ENCODE measurements around the gene COMP.
"Not testable (repeated sequence)": the region's sequence is repeated elsewhere in the genome, so short reads cannot be mapped to it uniquely, and the experiment has no call there.

The COMP gene

DNA sequence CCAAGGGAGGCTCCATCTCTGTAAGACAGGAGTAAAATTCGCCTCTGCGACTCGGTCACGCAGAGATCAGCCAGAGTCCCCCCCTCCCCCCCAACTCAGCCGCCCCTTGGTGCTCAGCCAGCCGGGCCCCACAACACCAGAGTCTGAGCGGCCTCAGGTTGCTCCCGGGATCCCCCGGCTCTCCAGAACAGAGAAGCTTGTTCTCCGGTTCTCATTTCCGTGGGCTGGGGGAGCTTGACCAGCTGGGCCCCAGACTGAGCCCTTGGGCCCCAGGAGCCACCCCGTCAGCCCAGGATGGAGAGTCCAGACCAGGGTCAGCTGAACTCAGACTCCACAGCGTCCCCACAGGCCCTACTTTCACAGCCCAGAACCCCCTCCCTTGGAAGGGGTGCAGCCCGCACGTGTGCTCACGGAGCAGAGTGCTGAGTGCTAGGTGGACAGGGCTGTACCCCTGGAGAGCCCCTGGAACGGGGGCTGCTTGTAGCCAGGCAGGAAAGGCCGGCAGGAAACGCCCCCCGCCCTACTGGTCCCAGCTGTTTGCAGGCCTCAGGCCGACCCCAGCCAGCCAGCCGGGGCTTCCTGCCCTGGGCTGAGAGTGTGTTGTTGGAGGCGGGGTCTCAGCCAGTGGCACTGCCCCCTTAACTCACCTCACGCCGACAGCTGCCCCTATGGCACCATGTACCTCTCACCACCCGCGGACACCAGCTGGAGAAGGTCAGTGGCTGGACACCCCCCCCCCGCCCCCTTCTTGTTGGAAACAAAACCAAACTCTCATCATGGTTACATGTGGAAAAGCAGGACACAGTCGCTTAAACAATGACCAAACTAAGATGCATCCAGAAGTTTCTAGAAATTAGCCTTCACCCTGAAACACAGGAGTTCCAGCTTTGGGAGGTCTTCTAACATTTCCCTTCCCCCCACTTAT is 44.4 kb downstream of the COMP start:
- no peak for DNase-seq (ENCODE audit: low read depth, low spot score)

DNA sequence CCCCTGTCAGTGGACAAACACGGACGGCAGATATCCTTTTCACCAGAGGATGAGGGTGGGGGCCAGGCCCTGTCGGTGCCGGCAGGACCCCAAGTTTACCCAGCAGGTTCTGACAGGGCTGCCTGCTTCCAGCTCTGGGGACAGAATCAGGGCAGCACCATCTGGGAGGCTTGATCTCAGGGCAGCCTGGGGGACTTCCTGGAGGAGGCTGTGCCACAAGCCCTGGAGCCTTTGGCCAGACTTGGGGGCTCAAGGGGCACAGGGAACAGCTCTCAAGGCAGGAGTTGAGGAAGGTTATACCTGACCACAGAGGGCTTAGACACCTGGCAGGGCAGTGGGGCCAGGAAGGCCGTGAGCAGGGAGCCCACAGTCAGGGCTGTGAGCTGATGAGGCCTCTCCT is 45.2 kb downstream of the COMP start:
- DNase-seq (ENCODE audit: low read depth, low spot score): no peak

DNA sequence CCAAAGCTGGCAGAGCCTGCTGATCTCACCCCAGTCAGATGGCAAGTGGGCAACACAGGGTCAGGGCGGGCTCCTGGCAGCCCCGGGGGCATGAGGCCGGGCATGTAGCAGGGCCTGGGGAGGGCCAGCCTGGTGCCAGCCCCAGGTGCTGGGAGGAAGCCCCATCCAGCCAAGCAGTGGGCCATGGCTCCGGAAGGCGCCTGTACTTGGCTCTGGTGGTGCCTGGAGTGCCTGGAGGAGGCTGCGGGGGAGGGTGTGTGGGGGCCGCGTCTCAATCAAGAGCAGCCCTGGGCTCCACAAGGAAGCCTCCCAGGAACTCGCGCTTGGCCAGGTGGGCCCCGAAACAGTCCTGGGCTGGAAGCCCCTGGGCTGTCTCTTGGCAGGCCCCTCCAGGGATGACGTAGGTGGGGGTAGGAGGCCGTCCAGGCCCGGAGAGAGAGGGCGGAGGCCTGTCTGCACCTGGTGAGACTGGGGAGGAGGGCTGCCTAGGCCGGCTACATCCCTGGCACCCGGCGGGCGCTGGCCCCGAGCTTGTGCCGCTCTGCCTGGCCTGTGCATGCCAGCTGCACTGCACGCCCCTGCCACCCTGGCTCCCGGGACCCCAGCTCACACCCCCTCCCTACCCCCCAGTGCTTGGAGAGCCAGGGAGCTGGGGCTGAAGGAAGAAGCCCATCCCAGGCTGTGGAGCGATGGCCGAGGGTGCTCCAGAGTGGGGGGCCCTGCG is 45.9 kb downstream of the COMP start:
- no peak for DNase-seq (ENCODE audit: low read depth, low spot score)

DNA sequence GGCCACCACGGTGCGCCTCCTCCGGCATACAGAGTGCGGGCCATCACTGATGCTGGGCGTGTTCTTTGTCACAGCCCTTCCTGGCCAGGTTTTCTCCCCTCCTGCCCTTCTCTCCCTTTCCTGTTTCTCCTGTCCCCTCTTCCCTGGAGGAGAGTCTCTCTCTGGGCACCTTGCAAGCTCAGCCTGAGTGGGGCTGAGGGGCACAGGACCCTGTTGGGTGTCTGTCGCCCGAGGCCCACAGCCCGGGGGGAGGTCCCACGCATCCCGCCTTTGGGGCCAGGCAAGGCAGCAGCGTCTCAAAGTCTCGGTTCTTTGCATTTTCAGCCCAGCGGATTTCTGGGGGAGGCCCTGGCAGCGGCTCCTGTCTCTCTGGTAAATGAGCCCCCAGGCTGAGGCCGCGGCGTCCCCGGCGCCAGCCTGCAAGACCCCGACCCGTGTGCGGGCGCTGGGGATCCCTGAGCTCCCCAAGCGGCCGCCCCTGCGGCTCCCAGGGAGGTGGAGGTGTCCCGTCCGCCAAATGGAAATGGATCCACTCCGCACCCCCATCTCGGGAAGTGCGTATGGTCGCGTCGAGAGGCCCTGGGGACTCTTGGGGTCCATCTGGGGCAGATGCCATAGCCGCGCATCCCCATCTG is 47.2 kb downstream of the COMP start:
- no peak for DNase-seq (ENCODE audit: low read depth, low spot score)

DNA sequence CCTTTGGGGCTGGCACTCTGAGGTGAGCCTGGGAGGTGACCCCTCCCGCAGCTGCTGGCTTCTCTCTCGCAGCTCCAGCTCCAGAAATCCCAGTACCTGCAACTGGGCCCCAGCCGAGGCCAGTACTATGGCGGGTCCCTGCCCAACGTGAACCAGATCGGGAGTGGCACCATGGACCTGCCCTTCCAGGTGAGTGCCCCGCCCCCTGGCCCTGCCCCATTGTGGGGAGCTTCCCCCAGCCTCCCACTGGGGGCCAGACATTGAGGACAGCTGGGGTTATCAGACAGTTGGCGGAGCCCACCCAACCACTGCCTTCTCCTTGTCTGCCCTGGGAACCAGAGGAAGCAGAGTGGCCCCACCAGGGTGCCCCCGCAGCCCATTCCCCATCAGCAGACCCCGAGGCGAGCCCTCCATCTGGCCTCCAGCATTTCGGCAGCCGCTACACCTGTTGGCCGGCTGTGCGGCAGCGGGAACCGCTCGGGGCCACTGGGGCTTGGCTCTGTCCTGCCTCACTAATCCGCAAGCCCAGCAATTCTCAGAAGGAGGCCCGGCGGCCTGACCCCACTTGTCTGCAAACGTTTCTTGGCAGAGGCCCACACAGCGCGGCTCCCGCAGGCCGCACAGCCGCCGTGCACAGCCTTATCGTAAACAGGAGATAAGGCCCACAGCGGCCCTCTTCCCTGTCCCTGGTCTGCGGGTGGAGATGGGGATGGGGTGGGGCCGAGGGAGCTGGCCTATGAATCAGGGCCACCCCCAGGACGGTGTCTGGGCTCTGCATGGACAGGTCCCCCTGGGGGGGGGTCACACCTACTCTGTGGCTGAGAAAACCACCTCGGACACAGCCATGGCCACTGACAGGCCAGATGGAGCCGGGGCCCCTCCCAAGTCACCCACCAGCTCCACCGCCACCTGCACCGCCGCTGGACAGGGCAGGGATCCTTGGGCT is 48.0 kb downstream of the COMP start:
- no peak for DNase-seq (ENCODE audit: low read depth, low spot score)

DNA sequence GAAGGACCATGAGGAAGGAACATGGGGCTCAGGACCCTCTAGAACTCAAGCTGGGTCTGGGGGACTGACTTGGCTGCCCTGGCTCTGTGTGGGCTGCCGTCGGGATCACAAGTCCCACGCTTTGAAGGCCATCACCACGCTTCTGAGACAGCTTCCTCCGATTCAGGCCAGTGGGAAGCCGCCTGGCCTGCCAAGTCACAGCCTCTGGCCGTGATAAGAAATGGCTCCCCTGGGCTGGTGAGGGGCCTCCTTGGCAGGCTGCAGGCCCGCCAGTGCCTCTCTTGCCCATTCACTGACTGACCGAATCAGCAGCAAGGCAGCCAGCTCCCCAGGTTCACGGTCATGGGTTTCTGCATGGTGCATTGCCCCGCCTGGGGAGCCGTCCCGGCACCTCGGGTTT is 48.8 kb downstream of the COMP start:
- no peak for DNase-seq (ENCODE audit: low read depth, low spot score)

DNA sequence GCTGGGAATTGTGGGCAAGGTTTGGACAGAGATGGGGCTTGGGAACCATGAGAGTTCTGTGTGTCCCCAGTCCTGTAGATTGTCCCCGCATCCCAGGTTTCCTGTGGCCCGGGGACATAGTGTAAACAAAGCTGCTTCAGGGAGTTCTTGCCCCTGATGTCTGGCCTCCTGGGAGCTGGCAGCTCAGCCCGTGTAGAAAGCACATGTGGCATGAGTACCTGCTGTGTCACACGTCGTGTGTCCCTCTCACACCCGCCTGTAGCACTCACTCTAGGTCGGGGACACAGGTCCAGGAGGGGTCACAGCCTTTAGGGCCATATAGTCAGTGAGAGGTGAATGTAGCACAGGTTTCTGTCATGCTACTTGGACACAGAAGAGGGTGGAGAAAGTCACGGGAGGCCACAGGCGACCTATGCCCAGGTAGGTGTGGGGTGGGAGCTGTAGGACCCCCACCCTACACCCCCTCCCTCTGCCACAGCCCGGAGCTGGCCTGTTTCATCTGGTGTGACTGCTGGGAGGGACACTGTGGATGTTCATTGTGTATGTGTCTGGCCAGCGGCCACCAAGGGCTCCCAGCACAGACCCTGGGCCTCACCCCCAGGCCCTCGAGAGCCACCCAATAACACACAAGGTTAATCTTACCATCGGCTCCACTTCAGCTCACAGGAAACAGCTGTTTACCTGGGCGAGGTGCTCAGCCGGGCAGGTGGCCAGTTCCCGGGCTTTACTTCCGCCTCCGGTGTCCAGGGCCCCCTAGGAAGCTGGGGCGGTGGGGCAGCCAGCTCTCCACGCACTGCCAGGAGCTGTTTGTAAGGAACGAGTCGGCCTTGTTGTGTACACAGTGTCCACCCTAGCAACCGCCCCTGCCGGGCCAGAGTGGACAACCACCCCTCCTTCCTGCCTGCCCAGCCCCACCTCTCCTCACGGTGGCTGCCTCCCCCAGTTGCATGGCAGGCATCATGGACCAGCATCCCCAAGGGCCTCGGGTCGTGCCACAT is 49.7 kb downstream of the COMP start:
- no peak for DNase-seq (ENCODE audit: low read depth, low spot score)

DNA sequence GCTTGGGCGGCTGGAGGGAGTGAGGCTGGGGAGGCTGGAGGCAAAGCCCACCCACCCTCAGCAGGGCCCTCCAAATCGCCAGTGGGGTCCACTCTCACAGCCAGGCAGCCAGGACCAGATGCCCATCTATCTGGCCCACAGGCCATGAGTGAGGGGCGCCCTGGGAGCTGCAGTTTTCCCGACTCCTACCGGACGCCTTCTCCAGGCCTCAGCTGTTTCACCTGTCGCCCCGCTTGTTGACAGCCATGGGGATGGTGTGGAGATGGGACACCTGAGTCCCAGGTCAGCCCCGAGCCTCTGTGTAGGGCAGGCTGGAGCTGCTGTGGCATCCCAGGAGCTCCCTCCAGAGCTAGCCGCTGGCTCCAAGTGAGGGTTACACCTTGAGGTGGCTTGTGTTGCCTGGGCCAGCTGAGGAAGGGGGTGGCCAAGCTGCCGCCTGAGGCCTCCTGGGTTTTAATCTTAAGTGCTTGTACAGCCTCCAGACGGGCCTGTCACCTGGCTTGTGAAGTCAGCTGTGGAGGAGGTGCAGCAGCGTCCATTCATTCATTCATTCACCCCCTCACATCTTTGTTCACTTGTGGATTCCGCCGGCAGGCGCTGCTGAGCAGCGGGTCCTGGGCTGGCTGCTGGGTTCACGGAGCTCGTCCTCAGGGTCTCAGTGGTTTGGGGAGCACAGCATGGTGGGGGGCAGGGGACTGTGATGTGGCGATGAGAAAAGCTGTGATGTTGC is 52.0 kb downstream of the COMP start:
- DNase-seq (ENCODE audit: low read depth, low spot score): no peak

DNA sequence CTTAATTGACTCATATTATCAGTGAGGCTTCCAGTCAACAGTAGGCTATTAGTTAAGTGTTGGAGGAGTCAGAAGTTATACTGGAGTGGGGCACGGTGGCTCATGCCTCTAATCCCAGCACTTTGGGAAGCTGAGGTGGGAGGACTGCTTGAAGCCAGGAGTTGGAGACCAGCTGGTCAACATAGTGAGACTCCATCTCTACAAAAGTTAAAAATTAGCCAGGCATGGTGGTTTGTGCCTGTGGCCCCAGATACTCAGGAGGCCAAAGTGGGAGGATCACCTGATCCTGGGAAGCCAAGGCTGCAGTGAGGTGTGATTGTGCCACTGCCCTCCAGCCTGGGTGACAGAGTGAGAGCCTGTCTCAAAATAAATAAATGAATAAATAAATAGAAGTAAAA is 53.2 kb downstream of the COMP start:
- no peak for DNase-seq (ENCODE audit: low read depth, low spot score)

DNA sequence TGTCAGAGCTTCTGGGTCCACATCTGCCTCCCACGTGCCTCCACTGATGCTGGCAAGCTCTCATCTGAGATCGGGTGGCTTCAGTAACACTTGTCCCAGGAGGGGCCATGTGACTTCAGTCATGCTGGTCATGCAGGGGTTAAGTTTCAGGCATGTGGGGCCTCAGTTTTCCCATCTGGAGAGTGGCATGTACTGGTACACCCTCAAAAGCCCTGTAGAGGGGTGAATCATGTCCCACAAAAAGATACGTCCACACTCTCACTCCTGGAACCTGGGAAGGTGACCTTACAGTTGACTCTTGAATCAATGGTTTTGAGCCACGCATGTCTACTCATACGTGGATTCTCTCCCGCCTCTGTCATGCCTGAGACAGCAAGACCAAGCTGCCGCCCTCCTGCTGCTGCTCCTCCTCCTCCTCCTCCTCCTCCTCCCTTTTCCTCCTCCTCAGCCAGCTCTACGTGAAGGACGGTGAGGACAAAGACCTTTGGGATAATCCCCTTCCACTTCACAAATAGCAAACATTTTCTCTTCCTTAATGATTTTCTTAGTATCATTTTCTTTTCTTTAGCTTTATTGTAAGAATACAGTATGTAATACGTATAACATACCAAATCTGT is 53.7 kb downstream of the COMP start:
- no peak for DNase-seq (ENCODE audit: low read depth, low spot score)

DNA sequence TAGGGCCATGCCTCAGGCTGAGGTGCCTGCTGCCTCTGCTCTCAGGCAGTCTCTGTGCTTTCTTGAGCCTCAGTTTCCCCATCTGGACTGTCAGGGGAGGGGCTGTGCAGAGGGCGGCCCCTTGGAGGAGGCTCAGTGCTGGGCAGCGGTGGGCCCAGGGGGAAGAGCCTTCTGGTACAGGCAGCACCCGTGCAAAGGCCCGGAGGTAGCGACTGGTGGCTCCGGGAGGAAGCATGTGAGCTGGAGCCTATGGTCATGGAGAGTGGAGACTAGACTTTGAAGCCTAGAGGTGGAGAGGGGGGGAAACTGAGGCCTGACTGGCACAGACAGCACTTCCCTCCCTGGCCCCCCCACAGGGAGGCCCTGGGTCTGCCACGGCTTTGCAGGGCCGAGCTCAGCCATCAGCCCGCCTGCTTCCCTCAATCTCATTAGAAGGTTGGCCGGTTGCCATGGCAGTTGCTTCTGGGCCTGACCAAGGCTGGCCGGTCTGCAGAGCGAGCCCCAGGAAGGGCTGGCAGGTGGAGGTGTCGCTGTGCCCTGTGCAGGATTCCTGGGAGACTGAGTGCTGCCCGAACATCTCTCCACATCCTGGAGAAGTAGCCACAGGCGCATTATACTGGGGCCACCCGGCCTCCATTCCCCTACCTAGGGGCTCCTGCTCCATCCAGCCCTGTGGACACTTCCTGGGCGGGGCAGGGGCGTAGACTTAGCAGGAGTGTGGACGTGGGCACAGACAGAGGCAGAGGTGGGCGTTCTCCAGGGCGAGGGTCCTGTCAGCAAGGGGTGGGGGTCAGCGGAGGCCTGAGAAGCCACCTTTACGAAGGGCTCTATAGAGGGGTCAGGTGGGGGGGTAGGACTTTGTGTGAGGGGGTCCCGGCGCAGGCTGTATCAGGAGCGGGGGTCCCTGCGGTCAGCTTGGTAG is 54.4 kb downstream of the COMP start:
- DNase-seq (ENCODE audit: low read depth, low spot score): no peak

DNA sequence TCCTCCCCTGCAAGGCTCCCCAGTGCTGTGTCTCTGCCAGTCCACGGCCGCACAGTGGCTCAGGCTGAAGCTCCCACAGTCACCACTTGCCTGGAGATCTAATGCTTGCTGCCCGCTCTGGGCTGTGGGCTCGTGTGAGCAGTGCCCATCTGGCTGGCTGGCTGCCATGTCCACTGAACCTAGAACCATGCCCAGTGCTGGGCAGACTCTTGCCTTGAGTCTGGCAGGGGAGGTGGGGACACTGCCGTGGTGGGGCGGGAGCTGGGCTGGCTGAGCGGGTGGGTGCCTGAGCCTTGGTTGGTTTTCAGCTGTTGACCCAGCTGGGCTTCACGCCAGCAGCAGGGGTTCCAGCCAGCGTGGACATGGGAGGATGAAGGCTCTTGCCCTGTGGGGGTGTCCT is 55.4 kb downstream of the COMP start:
- no peak for DNase-seq (ENCODE audit: low read depth, low spot score)

DNA sequence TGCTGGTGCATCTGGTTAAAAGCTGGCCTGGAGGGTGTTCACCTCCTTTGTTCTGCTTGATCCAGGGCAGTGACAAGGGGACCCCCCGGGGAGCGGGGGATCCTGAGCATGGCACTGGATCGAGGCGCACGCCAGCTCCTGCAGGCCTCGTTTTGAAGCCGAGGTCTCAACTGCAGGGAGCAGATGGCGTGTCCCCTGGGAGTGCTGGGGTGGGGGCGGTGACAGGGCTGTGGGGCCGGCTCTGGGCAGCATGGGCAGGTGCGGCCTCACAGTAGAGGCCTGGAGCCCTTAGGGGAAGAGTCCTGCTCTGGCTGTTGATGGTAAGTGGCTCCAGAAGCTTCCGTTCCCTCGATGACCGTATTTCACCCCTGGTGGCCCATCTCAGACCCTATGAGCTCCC is 55.8 kb downstream of the COMP start:
- no peak for DNase-seq (ENCODE audit: low read depth, low spot score)

DNA sequence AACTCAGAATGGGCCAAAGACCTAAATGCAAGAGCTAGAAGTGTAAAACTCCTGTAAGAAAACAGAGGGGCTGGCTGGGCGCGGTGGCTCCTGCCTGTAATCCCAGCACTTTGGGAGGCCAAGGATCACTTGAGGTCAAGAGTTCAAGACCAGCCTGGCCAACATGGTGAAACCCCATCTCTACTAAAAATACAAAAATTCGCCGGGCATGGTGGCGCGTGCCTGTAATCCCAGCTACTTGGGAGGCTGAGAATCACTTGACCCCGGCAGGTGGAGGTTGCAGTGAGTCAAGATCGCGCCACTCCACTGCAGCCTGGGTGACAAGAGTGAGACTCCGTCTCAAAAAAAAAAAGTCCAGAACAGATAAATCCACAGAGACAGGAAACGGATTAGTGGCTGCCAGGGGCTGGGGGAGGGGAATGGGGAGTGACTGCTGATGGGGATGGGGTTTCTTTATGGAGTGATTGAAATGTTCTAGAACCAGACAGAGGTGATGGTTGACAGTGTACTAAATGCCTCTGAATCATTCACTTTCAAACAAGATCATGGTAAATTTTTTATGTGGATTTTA is 57.3 kb downstream of the COMP start:
- not testable (repeated sequence) for DNase-seq (ENCODE audit: low read depth, low spot score)

DNA sequence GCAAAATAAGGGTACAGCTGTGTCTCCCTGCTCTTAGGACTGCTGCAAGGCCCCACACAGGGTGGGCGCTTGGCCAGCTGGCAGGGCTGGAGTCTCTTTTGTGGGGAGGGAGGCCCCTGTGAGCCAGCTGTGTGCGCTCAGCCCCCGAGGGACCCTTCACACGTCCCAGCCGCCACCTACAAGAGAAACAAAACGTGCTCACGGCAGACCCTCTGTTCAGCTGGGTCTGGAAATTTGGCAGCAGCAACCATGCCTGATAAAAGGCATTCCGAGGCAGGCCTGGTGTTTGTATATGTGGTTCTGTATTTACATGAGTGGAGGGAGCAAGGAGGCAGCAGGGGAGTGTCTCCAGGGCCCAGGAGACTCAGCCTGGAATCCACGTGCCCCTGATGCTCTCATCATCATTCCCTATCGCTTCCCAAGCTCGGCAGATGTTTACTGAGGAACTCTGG is 57.9 kb downstream of the COMP start:
- DNase-seq (ENCODE audit: low read depth, low spot score): peak; percentile 52
